ENCODE data around the gene ZBTB5.
"Not testable (repeated sequence)": the region's sequence is repeated elsewhere in the genome, so short reads cannot be mapped to it uniquely, and the experiment has no call there.

The ZBTB5 gene

DNA sequence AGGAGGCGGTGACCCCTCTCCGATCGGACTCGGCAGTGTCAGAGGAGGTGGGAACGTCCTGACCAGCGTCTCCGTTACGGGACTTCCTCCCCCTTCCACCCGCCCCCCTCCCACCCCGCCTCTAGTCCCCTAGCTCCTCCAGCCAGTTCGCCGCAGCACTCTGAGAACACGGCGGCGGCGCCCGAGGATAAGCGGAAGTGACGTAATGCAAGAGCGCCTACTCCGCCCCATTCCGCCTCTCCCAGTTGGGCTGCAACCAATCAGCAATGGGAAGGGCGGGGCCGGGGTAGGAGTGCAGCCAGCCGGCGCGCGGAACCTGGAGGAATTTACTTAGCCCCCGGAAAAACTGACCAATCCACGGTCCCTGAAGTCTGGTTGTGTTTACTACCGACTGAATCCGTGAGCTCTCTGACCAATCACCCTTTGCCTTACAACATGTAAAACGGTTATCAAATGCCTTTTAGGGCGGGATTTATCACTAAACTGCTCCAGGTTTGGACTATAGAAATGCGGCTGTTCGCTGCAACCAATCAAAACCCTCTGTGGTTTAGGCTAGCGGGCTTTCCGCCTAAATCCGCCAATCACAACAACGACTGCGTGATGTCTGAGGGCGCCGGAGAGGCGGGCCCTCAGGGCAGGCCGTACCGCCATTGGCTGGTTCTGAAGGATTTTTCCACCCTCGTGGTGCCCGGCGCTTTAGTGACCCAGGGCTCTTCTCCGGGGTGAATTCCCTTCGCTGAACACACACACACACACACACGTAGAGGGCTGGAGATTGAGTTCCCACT, at the start of gene ZBTB5:
ZBTB5 (minus strand) TSS at position 202 of the 788 bp plus-strand sequence. CDS start 22,899 bp downstream, outside the sequence.
- DNase-seq (ENCODE audit: low read depth in 1 of 2, low spot score in 1 of 2) = peak; percentile 97 to 98

- no peak for DNase-seq (ENCODE audit: low read depth in 1 of 2, low spot score in 1 of 2)
These were observed 49.7 kb upstream of the ZBTB5 start for GRCh38 chr9:37514999-37515398.

- DNase-seq (ENCODE audit: low read depth in 1 of 2, low spot score in 1 of 2) = not testable (repeated sequence)
These were observed 49.2 kb upstream of the ZBTB5 start for GRCh38 chr9:37514415-37514814.

- no peak for DNase-seq (ENCODE audit: low read depth in 1 of 2, low spot score in 1 of 2)
These were observed 47.2 kb upstream of the ZBTB5 start for GRCh38 chr9:37512437-37512836.

GRCh38 chr9:37511016-37512010, 46.1 kb upstream of the ZBTB5 start:
- no peak for DNase-seq (ENCODE audit: low read depth in 1 of 2, low spot score in 1 of 2)

GRCh38 chr9:37510053-37510452, 44.8 kb upstream of the ZBTB5 start:
- not testable (repeated sequence) for DNase-seq (ENCODE audit: low read depth in 1 of 2, low spot score in 1 of 2)

DNA sequence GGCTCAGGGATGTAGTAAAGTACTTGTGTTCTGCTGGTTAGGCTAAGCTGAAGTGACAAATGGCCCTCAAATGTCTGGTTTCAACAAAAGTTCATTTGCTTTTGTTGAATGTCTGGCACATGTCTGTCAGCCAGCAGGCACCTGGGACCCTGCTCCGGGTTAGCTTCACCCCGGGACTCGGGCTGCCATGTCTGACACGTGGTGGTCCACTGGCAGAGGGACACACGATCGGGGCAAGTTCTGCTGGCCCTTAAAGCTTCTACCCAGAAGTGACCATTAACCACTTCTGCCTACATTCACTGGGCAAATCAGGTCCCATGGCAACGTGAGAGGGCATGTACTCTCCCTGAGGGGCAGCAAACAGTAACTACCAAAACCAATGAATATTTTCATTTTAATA, 44.3 kb upstream of the ZBTB5 start:
- DNase-seq (ENCODE audit: low read depth in 1 of 2, low spot score in 1 of 2) = no peak

- DNase-seq (ENCODE audit: low read depth in 1 of 2, low spot score in 1 of 2) = no peak
These were observed 43.6 kb upstream of the ZBTB5 start for GRCh38 chr9:37508834-37509206.

DNA sequence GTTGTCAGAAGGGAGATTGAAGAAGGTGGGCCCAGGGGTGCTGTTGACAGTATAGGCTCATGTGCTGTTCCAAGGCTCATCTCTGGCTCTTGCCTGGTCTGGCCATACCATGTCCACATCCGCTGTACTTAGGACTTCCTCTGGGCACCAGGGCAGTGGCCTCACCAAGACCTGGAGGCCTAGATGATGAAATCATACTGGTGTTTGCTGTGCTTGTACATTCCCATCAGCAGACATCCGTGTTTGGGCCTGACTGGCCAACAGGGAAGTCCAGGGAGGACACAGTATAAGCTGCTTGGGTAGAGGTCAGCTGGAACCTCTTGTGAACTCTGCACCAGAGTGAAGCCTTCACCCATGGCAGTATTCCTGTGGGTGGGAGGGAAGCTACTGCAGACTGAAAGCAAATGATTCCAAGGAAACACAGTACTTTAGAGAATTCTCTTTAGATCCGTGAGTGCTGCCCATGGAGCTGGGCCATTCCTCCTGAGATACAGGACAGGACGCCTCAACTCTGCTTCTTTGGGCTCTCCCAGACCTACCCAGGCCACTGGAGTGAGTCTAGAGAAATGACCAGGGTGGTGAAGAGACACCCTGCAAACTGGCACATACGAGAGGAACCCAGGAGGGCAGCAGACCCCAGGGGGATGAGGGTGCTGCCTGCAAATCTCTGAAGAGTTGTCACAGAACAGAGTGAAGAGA, 43.0 kb upstream of the ZBTB5 start:
- no peak for DNase-seq (ENCODE audit: low read depth in 1 of 2, low spot score in 1 of 2)

DNA sequence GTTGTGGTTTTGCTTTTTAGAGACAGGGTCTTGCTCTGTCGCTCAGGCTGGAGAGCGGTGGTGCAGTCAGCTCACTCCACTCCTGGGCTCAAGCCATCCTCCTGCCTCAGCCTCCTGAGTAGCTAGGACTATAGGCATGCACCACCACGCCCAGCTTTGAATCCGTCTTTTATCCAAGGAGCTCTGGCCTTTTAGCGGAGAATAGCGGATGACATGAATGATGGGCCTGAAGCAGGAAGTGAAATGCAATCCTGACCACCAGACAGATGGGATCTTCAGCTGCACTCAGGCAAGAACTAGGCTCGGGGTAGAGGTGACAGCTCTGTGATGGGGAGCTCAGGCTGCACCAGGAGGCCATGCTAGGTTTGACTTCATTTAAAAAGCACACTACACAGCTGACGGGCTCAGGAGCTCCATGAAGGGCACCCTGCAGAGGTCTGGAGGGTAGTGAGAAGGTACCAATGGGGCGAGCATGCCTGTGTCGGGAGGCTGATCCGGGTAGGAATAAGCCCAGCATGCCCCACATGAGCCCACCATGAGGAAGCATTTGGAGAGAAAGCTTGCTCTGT, 42.4 kb upstream of the ZBTB5 start:
- no peak for DNase-seq (ENCODE audit: low read depth in 1 of 2, low spot score in 1 of 2)

- no peak for DNase-seq (ENCODE audit: low read depth in 1 of 2, low spot score in 1 of 2)
These were observed 39.4 kb upstream of the ZBTB5 start for GRCh38 chr9:37504605-37505004.

DNA sequence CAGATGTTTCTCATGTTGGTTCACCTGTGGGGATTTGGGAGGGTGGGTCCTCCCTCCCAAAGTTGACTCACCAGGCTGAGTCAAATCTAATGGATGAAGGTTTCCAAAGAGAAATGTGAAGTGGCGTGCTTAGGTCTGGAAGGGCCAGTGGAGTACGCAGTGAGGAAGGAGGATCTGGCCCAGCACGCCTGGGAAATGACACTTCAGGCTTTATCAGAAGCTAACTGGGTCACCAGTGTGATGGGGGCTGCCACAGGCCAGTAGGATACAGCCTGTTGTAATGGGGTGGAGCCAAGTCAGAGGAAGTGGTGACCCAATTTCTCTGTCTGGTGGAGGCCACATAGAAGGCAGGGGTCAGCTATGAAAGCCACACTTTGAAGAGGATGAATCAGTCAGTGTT, 38.5 kb upstream of the ZBTB5 start:
- no peak for DNase-seq (ENCODE audit: low read depth in 1 of 2, low spot score in 1 of 2)

- no peak for DNase-seq (ENCODE audit: low read depth in 1 of 2, low spot score in 1 of 2)
These were observed 36.8 kb upstream of the ZBTB5 start for GRCh38 chr9:37501957-37502596.

DNA sequence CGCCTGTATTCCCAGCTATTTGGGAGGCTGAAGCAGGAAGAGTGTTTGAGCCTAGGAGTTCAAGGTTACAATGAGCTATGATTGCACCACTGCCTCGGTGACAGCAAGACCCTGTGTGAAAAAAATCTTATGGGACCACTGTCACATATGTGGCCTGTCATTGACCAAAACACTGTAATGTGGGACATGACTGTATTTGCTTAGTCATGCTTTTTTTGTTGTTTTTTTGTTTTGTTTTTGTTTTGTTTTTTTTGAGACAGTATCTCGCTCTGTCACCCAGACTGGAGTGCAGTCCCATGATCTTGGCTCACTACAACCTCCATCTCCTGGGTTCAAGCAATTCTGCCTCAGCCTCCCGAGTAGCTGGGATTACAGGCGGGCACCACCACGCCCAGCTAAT, 34.0 kb upstream of the ZBTB5 start:
- DNase-seq (ENCODE audit: low read depth in 1 of 2, low spot score in 1 of 2) = no peak

GRCh38 chr9:37498457-37498856, 33.2 kb upstream of the ZBTB5 start:
- DNase-seq (ENCODE audit: low read depth in 1 of 2, low spot score in 1 of 2) = no peak

DNA sequence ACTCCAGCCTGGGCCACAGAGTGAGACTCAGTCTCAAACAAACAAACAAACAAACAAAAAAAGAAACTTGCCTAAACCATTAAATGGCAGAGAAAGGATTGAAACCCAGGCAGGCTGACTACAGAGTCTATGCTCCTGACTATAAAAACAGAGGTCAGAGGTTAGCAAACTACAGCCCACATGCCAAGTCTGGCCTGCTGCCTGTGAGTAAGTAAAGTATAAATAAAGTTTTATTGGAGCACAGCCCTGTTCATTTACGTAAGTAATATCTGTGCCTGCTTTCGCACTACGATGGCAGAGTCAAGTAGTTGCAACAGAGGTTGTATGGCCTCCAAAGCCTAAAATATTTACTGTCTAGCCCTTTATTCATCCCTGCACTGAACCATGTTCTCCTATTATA, 32.1 kb upstream of the ZBTB5 start:
- DNase-seq (ENCODE audit: low read depth in 1 of 2, low spot score in 1 of 2) = no peak

DNA sequence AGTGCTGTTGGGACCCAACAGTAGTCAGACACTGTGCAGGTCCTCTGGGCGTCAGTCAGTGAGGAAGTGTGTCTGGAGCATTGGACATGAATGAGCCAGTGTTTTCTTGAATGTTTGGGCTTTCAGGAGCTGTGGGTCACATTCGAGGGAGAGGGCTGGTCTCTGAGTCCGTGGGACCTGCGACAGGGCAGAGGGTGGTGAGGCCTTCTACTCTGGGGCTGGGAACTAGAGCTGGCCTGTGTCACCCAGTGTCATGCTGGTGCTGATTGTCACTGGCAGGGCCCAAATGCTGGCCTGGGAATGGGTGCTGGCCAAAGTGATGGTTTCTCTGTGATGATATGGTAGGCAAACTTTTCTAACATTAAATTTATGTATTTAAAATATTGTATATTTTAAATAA, 30.8 kb upstream of the ZBTB5 start:
- DNase-seq (ENCODE audit: low read depth in 1 of 2, low spot score in 1 of 2) = no peak

DNA sequence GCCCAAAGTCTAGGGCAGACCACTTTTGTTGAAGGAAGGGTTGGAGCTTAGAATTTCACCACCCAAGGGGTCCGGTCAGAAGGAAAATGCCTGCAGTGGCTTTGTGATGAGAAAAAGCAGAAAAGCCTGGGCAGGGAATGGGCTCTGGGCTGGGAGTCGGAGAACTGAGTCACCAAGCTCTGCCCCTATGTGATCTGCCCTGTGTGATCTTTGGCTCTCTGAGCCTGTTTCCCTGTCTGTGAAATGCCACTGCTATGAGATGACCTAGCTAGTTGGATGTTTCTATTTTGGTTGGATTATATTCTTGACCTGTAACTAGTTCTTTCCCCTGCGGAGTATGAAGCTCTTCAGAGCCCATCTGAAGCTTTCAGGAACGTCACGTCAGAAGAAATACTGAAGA, 30.3 kb upstream of the ZBTB5 start:
- DNase-seq (ENCODE audit: low read depth in 1 of 2, low spot score in 1 of 2) = no peak

- DNase-seq (ENCODE audit: low read depth in 1 of 2, low spot score in 1 of 2) = no peak
These were observed 26.7 kb upstream of the ZBTB5 start for GRCh38 chr9:37491939-37492338.

All from activated T-helper 1 cell treated with anti-CD3 and anti-CD28 coated beads, Interleukin-2, amount 50 U/mL, for 16 hours (primary cell).